WTC11 (cell line): Measurements from ENCODE around the gene MAML2. TPM values are rescaled to one million over a fixed set of nuclear protein-coding genes. Genes with fewer than 3 reads are reported as not detected.
A peak's percentile ranks its signal among the peaks of the same experiment; 100 is the strongest.

Experiments
- ATAC-seq: fragments of 200-7000 bp; cut with Tn5 transposase; 2 replicates; pipeline ENCODE4 v1.10.0; 2021; ENCODE audit warnings: mild to moderate bottlenecking, moderate library complexity
- CTCF ChIA-PET: fragments of 300-600 bp; sonication (Branson Sonifier 250); formaldehyde crosslinking; loops from one replicate; lab custom pipeline; 2021; ENCODE audit warnings: antibody characterized with exemption; lab: Charles Lee
- POLR2A ChIA-PET: fragments of 350-600 bp; sonication (Branson Sonifier 250); formaldehyde crosslinking; loops from one replicate; lab custom pipeline; 2021; ENCODE audit warnings: antibody characterized with exemption; lab: Charles Lee
- DNase-seq: peaks from one replicate; pipeline ENCODE4 v3.0.0; 2021; ENCODE audit warnings: low spot score
- H3K27ac Mint-ChIP-seq: 2 replicates; pipeline ENCODE4 v1.8.0; 2021; ENCODE audit warnings: mixed read lengths
- H3K27me3 Mint-ChIP-seq: 2 replicates; pipeline ENCODE4 v1.8.0; 2021; ENCODE audit warnings: low read depth, mild to moderate bottlenecking, moderate library complexity, mixed read lengths
- H3K36me3 Mint-ChIP-seq: 2 replicates; pipeline ENCODE4 v1.8.0; 2021; ENCODE audit warnings: mixed read lengths
- H3K4me1 Mint-ChIP-seq: 2 replicates; pipeline ENCODE4 v1.8.0; 2022; ENCODE audit warnings: mixed read lengths
- H3K4me3 Mint-ChIP-seq: 2 replicates; pipeline ENCODE4 v1.8.0; 2021; ENCODE audit warnings: mild to moderate bottlenecking, moderate library complexity, mixed read lengths
- H3K9me3 Mint-ChIP-seq: 2 replicates; pipeline ENCODE4 v1.8.0; 2021; ENCODE audit warnings: mixed read lengths
- CDX4 ChIP-seq: fragments of 250-450 bp; sonication (Bioruptor Pico); IDR thresholded peaks from 2 replicates; pipeline ENCODE4 v1.9.0; 2021; ENCODE audit warnings: moderate library complexity, mild to moderate bottlenecking, inconsistent platforms, borderline replicate concordance
- EMX1 ChIP-seq: fragments of 250-450 bp; sonication (Bioruptor Pico); IDR thresholded peaks from 2 replicates; pipeline ENCODE4 v1.8.0; 2021; ENCODE audit warnings: mild to moderate bottlenecking
- ETV6 ChIP-seq: sonication (generic); formaldehyde crosslinking; IDR thresholded peaks from 2 replicates; pipeline ENCODE4 v1.8.1; 2022; ENCODE audit warnings: mild to moderate bottlenecking, missing genetic modification reagents
- FOXJ3 ChIP-seq: sonication (generic); formaldehyde crosslinking; IDR thresholded peaks from 2 replicates; pipeline ENCODE4 v1.9.0; 2021; ENCODE audit warnings: missing genetic modification reagents, mild to moderate bottlenecking, borderline replicate concordance
- FOXK1 ChIP-seq: sonication (generic); formaldehyde crosslinking; IDR thresholded peaks from 2 replicates; pipeline ENCODE4 v1.8.0; 2022; ENCODE audit warnings: mild to moderate bottlenecking, moderate library complexity, missing genetic modification reagents
- GABPB1 ChIP-seq: sonication (generic); formaldehyde crosslinking; IDR thresholded peaks from 2 replicates; pipeline ENCODE4 v1.8.1; 2023; ENCODE audit warnings: mild to moderate bottlenecking, missing genetic modification reagents
- HMGA2 ChIP-seq: fragments of 250-450 bp; sonication (Bioruptor Pico); IDR thresholded peaks from 2 replicates; pipeline ENCODE4 v1.4.0; 2021; ENCODE audit warnings: mild to moderate bottlenecking, moderate library complexity
- HMGXB4 ChIP-seq: sonication (generic); formaldehyde crosslinking; IDR thresholded peaks from 2 replicates; pipeline ENCODE4 v1.8.1; 2023; ENCODE audit warnings: mild to moderate bottlenecking, moderate library complexity, missing genetic modification reagents
- NFATC4 ChIP-seq: fragments of 250-450 bp; sonication (Bioruptor Pico); IDR thresholded peaks from 2 replicates; pipeline ENCODE4 v1.9.0; 2021; ENCODE audit warnings: mild to moderate bottlenecking
- PREB ChIP-seq: sonication (generic); formaldehyde crosslinking; IDR thresholded peaks from 2 replicates; pipeline ENCODE4 v1.8.1; 2022; ENCODE audit warnings: mild to moderate bottlenecking, missing genetic modification reagents, moderate library complexity, borderline replicate concordance
- PRRX2 ChIP-seq: fragments of 250-450 bp; sonication (Bioruptor Pico); IDR thresholded peaks from 2 replicates; pipeline ENCODE4 v1.8.0; 2021; ENCODE audit warnings: mild to moderate bottlenecking
- RELA ChIP-seq: sonication (generic); formaldehyde crosslinking; IDR thresholded peaks from 2 replicates; pipeline ENCODE4 v1.8.1; 2022; ENCODE audit warnings: missing genetic modification reagents, mild to moderate bottlenecking, borderline replicate concordance
- RORB ChIP-seq: fragments of 250-450 bp; sonication (Bioruptor Pico); IDR thresholded peaks from 2 replicates; pipeline ENCODE4 v1.9.0; 2021; ENCODE audit warnings: mild to moderate bottlenecking
- ZNF121 ChIP-seq: sonication (generic); formaldehyde crosslinking; IDR thresholded peaks from 2 replicates; pipeline ENCODE4 v1.8.0; 2023; ENCODE audit warnings: missing genetic modification reagents
- ZNF138 ChIP-seq: sonication (generic); formaldehyde crosslinking; conservative IDR thresholded peaks from 2 replicates; pipeline ENCODE4 v1.8.1; 2022; ENCODE audit warnings: mild to moderate bottlenecking, moderate library complexity, missing genetic modification reagents
- ZNF671 ChIP-seq: fragments of 250-450 bp; sonication (Bioruptor Pico); IDR thresholded peaks from 2 replicates; pipeline ENCODE4 v1.8.0; 2021; ENCODE audit warnings: mild to moderate bottlenecking
- total RNA-seq: library from RNA; stranded (reverse); gene quantifications from 3 replicates; pipeline ENCODE4 v1.2.3, GENCODE V29; 2021
- TF ChIP-seq, protein P1 (sequence below): sonication (generic); formaldehyde crosslinking; IDR thresholded peaks from 2 replicates; pipeline ENCODE4 v1.8.1; 2022; ENCODE audit warnings: mild to moderate bottlenecking, moderate library complexity, missing genetic modification reagents
- TF ChIP-seq, protein P2 (sequence below): fragments of 250-450 bp; sonication (Bioruptor Pico); IDR thresholded peaks from 2 replicates; pipeline ENCODE4 v1.8.0; 2021; ENCODE audit warnings: mild to moderate bottlenecking
- TF ChIP-seq, protein P3 (sequence below): sonication (generic); formaldehyde crosslinking; IDR thresholded peaks from 2 replicates; pipeline ENCODE4 v1.8.0; 2022; ENCODE audit warnings: mild to moderate bottlenecking, missing genetic modification reagents
- TF ChIP-seq, protein P4 (sequence below): sonication (generic); formaldehyde crosslinking; IDR thresholded peaks from 2 replicates; pipeline ENCODE4 v1.8.1; 2022; ENCODE audit warnings: missing genetic modification reagents, borderline replicate concordance

MAML2 gene
- total RNA-seq, 1 experiment from 2014 or later: 8.1 TPM

DNA sequence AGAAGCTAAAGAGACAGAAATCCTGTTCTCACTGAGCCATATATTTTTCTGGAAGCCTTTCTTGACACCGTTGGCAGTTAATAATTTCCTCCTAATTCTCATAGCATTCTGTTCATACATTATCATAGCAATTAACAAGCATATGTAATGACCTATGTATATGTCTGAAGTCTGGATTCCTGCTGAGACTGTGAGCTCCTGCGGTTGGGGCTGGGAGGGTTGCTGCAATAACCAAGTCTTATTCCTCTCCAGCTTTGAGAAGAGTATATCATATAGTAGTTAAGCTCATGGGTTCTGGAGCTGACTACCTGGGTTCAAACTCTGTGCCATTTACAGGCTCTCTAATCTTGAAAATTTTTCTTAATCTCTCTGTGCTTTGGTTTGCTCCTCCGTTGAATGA lies 175.2 kb downstream of the MAML2 start:
- Mint-ChIP-seq H3K27ac (no peak overlapping the region), H3K36me3 (peaks cover 2% of the 10 kb centered on the region; the same call in 1 of the 2 replicates), H3K9me3 (peaks cover 9% of the 10 kb centered on the region; the same call in 1 of the 2 replicates), H3K4me1 (peaks cover 39% of the 10 kb centered on the region), H3K4me3 (no peak overlapping the region), H3K27me3 (no peaks in the 10 kb centered on the region)
- ATAC-seq (no peak), DNase-seq (no peak)
- POLR2A ChIA-PET: no interaction called here
- TF ChIP-seq, protein P1, sequence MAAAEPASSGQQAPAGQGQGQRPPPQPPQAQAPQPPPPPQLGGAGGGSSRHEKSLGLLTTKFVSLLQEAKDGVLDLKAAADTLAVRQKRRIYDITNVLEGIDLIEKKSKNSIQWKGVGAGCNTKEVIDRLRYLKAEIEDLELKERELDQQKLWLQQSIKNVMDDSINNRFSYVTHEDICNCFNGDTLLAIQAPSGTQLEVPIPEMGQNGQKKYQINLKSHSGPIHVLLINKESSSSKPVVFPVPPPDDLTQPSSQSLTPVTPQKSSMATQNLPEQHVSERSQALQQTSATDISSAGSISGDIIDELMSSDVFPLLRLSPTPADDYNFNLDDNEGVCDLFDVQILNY (CRISPR knock-in tag): no peak
- TF ChIP-seq PREB (CRISPR knock-in tag) (no peak), HMGA2 (CRISPR knock-in tag) (no peak), ETV6 (CRISPR knock-in tag) (no peak), FOXJ3 (no peak), HMGXB4 (no peak), FOXK1 (CRISPR knock-in tag) (no peak)
- TF ChIP-seq, protein P2, sequence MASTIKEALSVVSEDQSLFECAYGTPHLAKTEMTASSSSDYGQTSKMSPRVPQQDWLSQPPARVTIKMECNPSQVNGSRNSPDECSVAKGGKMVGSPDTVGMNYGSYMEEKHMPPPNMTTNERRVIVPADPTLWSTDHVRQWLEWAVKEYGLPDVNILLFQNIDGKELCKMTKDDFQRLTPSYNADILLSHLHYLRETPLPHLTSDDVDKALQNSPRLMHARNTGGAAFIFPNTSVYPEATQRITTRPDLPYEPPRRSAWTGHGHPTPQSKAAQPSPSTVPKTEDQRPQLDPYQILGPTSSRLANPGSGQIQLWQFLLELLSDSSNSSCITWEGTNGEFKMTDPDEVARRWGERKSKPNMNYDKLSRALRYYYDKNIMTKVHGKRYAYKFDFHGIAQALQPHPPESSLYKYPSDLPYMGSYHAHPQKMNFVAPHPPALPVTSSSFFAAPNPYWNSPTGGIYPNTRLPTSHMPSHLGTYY (CRISPR knock-in tag): no peak
- TF ChIP-seq, all 79 proteins: peak for 0
- CTCF ChIA-PET: interaction anchor here (1.4 kb wide), 1 partner anchor 175 kb away, joined by 7 read pairs; the partner anchor contains the start of gene MAML2

DNA sequence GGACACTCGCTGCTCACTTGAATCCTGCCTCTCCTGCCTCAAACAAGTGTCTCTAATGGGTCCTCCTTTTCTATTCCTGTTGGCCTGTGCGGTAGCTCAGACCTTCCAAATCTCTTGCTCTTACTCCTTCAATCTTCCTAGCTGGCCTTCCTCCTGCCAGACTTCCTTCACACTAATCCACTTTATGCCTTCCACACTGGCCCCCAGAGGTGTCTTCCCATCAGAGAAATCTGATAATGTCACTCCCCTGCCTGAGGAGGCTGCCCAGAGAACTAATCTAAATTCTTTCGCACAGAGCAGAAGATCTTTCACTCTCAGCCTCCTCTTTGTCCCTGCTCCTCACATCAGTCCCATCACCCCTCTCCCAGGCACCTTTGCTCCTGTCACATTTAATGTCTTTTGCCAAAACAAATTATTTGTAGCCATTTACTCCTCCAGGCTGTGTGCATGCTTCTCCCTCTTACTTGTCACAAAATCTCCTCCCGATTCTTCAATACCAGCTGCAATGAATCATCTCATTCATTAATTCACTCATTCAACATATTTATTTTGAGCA lies 175.7 kb downstream of the MAML2 start:
- no peaks in the 10 kb centered on the region for H3K27me3 Mint-ChIP-seq
- H3K36me3 Mint-ChIP-seq: peaks cover 2% of the 10 kb centered on the region; the same call in 1 of the 2 replicates
- POLR2A ChIA-PET: no interaction called here
- H3K27ac Mint-ChIP-seq: 0 out of 2 replicates have a peak overlapping the region, but pooled peaks have one; percentile 2
- H3K4me1 Mint-ChIP-seq: peaks cover 40% of the 10 kb centered on the region
- TF ChIP-seq NFATC4 (CRISPR knock-in tag) (no peak), CDX4 (CRISPR knock-in tag) (no peak), GABPB1 (no peak), ZNF671 (CRISPR knock-in tag) (no peak), EMX1 (no peak), PRRX2 (CRISPR knock-in tag) (no peak), ZNF121 (no peak), ZNF138 (CRISPR knock-in tag) (no peak), RELA (CRISPR knock-in tag) (no peak), ETV6 (CRISPR knock-in tag) (no peak), RORB (CRISPR knock-in tag) (no peak)
- TF ChIP-seq, protein P3, sequence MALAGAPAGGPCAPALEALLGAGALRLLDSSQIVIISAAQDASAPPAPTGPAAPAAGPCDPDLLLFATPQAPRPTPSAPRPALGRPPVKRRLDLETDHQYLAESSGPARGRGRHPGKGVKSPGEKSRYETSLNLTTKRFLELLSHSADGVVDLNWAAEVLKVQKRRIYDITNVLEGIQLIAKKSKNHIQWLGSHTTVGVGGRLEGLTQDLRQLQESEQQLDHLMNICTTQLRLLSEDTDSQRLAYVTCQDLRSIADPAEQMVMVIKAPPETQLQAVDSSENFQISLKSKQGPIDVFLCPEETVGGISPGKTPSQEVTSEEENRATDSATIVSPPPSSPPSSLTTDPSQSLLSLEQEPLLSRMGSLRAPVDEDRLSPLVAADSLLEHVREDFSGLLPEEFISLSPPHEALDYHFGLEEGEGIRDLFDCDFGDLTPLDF (CRISPR knock-in tag): no peak
- TF ChIP-seq, protein P4, sequence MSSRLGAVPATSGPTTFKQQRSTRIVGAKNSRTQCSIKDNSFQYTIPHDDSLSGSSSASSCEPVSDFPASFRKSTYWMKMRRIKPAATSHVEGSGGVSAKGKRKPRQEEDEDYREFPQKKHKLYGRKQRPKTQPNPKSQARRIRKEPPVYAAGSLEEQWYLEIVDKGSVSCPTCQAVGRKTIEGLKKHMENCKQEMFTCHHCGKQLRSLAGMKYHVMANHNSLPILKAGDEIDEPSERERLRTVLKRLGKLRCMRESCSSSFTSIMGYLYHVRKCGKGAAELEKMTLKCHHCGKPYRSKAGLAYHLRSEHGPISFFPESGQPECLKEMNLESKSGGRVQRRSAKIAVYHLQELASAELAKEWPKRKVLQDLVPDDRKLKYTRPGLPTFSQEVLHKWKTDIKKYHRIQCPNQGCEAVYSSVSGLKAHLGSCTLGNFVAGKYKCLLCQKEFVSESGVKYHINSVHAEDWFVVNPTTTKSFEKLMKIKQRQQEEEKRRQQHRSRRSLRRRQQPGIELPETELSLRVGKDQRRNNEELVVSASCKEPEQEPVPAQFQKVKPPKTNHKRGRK: no peak
- peaks cover 9% of the 10 kb centered on the region; the same call in 1 of the 2 replicates for H3K9me3 Mint-ChIP-seq
- CTCF ChIA-PET: interaction anchor here (1.4 kb wide), 2 partner anchors 176 to 331 kb away, joined by 3 to 7 read pairs; partner anchors contain the start of gene MAML2
- ATAC-seq (0 out of 2 replicates have a peak, but pooled peaks have one; percentile 11), DNase-seq (no peak)
- H3K4me3 Mint-ChIP-seq: no peak overlapping the region
